Hematopoietic multipotent progenitor cell (in vitro differentiated cells): ENCODE data around the gene LRRFIP2. TPM values are rescaled to one million over a fixed set of nuclear protein-coding genes. Genes with fewer than 3 reads are reported as not detected.
"Not testable (repeated sequence)": the region's sequence is repeated elsewhere in the genome, so short reads cannot be mapped to it uniquely, and the experiment has no call there.

Experiments used
- DNase-seq, 3 donors: peaks; one replicate each; pipeline ENCODE4 v3.0.0-alpha.2; 2011 to 2015; ENCODE audit warnings: low read depth in 2 of 3, low spot score in 2 of 3
- total RNA-seq: library from RNA; depleted of rRNA; stranded (reverse); fragments of >200 nt; gene quantifications from one replicate; pipeline ENCODE4 v1.2.3, GENCODE V29; 2012

The LRRFIP2 gene
- total RNA-seq, 1 donor = 34.7 TPM

GRCh38 chr3:37147666-37148065 is 26.7 kb downstream of the LRRFIP2 start:
- DNase-seq = peak in 2 of 3 donors; percentile 39 to 58

- not testable (repeated sequence) for DNase-seq
Observed at GRCh38 chr3:37146927-37147326, 27.5 kb downstream of the LRRFIP2 start.

- peak in 2 of 3 donors; percentile 28 to 57 for DNase-seq
Observed at GRCh38 chr3:37145611-37146010, 28.8 kb downstream of the LRRFIP2 start.

- DNase-seq = peak in 2 of 3 donors; percentile 26 to 84
Observed at GRCh38 chr3:37144806-37145205, 29.6 kb downstream of the LRRFIP2 start.

GRCh38 chr3:37143821-37144220 is 30.6 kb downstream of the LRRFIP2 start:
- DNase-seq = no peak

GRCh38 chr3:37141676-37142075 is 32.7 kb downstream of the LRRFIP2 start:
- DNase-seq = no peak

GRCh38 chr3:37140899-37141541 is 33.4 kb downstream of the LRRFIP2 start:
- DNase-seq = no peak

GRCh38 chr3:37139567-37140052 is 34.8 kb downstream of the LRRFIP2 start:
- DNase-seq = no peak

- no peak for DNase-seq
Observed at GRCh38 chr3:37138816-37139215, 35.6 kb downstream of the LRRFIP2 start.

- DNase-seq = no peak
Observed at GRCh38 chr3:37137516-37137915, 36.9 kb downstream of the LRRFIP2 start.

GRCh38 chr3:37136067-37136466 is 38.3 kb downstream of the LRRFIP2 start:
- no peak for DNase-seq

GRCh38 chr3:37135561-37135960 is 38.8 kb downstream of the LRRFIP2 start:
- DNase-seq = no peak

- DNase-seq = no peak
Observed at GRCh38 chr3:37132334-37132733, 42.0 kb downstream of the LRRFIP2 start.

GRCh38 chr3:37131860-37132144 is 42.6 kb downstream of the LRRFIP2 start:
- DNase-seq = no peak

GRCh38 chr3:37130984-37131859 is 43.2 kb downstream of the LRRFIP2 start:
- DNase-seq = no peak

- DNase-seq = no peak
Observed at GRCh38 chr3:37130448-37130847, 43.9 kb downstream of the LRRFIP2 start.

GRCh38 chr3:37129871-37130270 is 44.5 kb downstream of the LRRFIP2 start:
- no peak for DNase-seq

- DNase-seq = no peak
Observed at GRCh38 chr3:37127340-37127739, 47.0 kb downstream of the LRRFIP2 start.

- no peak for DNase-seq
Observed at GRCh38 chr3:37126856-37127255, 47.5 kb downstream of the LRRFIP2 start.

- DNase-seq = peak in 1 of 3 donors; percentile 48
Observed at GRCh38 chr3:37125195-37126073, 48.9 kb downstream of the LRRFIP2 start.

- DNase-seq = no peak
Observed at GRCh38 chr3:37124435-37124834, 49.9 kb downstream of the LRRFIP2 start.
